ENCODE data around the gene PCDHGA10.
"Not testable (repeated sequence)": the region's sequence is repeated elsewhere in the genome, so short reads cannot be mapped to it uniquely, and the experiment has no call there.

PCDHGA10 gene

DNA sequence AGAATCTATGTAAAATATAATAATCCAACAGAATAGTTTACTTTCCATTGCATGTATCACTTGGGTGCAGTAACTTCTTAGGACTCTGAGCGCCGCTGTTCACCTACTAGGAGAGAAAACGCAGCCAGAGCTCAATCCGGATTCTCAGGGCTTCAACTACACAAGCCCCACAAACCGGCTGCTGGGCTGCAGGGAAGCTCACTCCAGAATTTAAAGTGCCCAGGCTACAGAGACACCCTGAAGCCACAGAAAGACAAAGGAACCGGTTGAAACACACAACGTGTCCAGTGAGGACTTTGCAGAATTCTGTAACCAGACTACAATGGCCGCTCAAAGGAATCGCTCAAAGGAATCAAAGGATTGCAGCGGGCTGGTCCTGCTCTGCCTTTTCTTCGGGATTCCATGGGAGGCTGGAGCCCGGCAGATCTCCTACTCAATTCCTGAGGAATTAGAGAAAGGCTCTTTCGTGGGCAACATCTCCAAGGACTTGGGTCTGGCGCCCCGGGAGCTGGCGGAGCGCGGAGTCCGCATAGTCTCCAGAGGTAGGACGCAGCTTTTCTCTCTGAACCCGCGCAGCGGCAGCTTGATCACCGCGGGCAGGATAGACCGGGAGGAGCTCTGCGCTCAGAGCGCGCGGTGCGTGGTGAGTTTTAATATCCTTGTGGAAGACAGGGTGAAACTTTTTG, at the start of gene PCDHGA10:
TSS of gene PCDHGA10 (plus strand) at position 134 of the 686 bp plus-strand sequence. CDS start at position 323, 189 bp downstream.
- peak; percentile 68 for DNase-seq (ENCODE audit: insufficient read length, low spot score)
- no peak for TF ChIP-seq POLR2A (IDR thresholded peaks at IDR 0.05; ENCODE audit: low read depth, low read length)
- FAIRE-seq, result no peak

DNA sequence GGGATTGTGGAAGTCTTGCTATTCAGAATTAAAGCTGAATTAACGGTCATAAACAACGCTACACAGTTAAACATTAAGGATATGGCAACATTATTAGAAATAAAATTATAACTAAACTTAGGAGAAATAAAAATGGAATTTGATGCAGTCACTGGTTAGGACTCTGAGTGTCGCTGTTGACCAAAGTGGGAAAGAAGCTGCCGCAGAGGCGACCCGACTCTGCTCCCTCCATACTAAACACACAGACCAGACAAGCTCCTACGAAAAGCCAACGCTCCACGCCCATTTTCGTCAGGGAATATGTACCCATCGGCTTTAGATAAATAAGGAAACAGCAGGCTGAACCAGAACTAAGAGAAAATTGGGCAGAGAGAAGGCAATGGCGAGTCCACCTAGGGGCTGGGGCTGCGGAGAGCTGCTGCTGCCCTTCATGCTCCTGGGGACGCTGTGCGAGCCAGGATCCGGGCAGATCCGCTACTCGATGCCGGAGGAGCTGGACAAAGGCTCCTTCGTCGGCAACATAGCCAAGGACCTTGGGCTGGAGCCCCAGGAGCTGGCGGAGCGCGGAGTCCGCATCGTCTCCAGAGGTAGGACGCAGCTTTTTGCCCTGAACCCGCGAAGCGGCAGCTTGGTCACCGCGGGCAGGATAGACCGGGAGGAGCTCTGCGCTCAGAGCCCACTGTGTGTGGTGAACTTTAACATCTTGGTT, 48.7 kb upstream of the PCDHGA10 start, which contains the start of gene PCDHGA5:
TSS of gene PCDHGA5 (plus strand) at position 211 of the 709 bp plus-strand sequence. CDS start at position 380, 169 bp downstream.
- no peak for TF ChIP-seq POLR2A (IDR thresholded peaks at IDR 0.05; ENCODE audit: low read depth, low read length)
- DNase-seq (ENCODE audit: insufficient read length, low spot score) (no peak), FAIRE-seq (no peak)

DNA sequence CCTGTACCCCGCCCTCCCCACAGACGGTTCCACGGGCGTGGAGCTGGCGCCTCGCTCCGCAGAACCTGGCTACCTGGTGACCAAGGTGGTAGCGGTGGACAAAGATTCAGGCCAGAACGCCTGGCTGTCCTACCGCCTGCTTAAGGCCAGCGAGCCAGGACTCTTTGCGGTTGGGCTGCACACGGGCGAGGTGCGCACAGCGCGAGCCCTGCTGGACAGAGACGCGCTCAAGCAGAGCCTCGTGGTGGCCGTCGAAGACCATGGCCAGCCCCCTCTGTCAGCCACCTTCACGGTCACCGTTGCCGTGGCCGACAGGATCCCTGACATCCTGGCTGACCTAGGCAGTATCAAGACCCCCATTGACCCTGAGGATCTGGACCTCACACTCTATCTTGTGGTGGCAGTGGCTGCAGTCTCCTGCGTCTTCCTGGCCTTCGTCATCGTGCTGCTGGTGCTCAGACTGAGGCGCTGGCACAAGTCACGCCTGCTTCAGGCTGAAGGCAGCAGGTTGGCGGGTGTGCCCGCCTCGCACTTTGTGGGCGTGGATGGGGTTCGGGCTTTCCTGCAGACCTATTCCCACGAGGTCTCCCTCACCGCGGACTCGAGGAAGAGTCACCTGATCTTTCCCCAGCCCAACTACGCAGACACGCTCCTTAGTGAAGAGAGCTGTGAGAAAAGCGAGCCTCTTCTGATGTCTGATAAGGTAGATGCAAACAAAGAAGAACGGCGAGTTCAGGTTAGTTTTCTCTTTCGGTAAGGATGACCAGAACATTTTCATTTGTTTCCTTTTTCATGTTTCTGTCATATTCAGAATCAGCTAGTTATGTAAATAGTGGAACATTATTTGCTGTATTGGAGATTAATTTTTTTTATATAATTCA, 46.5 kb upstream of the PCDHGA10 start:
- FAIRE-seq, result no peak
- TF ChIP-seq POLR2A (IDR thresholded peaks at IDR 0.05; ENCODE audit: low read depth, low read length), result no peak
- no peak for DNase-seq (ENCODE audit: insufficient read length, low spot score)

DNA sequence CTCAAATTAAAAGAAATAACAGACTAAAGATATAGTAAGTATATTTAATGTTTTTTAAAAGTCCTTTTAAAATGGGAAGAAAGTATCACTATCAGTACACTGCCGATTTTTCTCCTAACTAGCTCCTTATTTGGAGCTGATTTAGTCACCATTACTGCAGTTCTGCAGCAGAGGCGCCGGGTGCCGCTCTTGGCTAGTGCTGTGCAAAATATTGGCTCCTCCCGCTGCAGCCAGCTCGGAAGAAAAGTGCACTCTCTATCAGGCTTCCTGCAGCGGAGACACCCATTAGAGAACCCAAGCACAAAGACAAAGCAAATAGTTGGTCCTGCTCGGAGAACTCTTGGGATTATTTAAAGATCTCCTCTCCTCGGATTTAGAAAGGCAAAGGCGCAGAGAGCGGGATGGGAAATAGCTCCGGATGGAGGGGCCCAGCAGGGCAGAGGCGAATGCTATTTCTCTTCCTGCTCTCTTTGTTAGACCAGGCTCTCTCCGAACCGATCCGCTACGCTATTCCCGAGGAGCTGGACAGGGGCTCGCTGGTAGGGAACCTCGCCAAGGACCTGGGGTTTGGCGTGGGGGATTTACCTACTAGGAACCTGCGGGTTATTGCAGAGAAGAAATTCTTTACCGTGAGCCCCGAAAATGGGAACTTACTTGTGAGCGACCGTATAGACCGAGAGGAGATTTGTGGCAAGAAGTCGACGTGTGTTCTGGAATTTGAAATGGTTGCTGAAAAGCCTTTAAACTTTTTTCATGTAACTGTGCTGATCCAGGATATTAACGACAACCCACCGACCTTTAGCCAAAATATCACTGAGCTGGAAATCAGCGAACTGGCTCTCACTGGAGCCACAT, 42.6 kb upstream of the PCDHGA10 start, which contains the start of gene PCDHGB3:
TSS of gene PCDHGB3 (plus strand) at position 249 of the 855 bp plus-strand sequence. CDS start at position 402, 153 bp downstream.
- FAIRE-seq (no peak), DNase-seq (ENCODE audit: insufficient read length, low spot score) (peak; percentile 38)
- no peak for TF ChIP-seq POLR2A (IDR thresholded peaks at IDR 0.05; ENCODE audit: low read depth, low read length)

DNA sequence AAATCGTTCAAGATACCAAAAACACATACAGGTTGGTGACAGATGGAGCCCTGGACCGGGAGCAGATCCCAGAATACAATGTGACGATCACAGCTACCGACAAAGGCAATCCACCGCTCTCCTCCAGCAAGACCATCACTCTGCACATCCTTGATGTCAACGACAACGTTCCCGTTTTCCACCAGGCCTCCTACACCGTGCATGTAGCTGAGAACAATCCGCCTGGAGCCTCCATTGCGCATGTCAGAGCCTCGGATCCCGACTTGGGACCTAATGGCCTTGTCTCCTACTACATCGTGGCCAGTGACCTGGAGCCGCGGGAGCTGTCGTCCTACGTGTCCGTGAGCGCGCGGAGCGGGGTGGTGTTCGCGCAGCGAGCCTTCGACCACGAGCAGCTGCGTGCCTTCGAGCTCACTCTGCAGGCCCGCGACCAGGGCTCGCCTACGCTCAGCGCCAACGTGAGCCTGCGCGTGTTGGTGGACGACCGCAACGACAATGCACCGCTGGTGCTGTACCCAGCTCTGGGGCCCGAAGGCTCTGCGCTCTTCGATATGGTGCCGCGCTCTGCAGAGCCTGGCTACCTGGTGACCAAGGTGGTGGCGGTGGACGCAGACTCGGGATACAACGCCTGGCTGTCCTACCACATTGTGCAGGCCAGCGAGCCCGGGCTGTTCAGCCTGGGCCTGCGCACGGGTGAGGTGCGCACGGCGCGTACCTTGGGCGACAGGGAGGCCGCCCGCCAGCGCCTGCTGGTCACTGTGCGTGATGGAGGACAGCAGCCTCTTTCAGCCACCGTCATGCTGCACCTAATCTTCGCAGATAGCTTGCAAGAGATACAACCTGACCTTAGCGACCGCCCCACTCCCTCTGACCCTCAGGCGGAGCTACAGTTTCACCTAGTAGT, 41.0 kb upstream of the PCDHGA10 start:
- FAIRE-seq (no peak), DNase-seq (ENCODE audit: insufficient read length, low spot score) (no peak)
- no peak for TF ChIP-seq POLR2A (IDR thresholded peaks at IDR 0.05; ENCODE audit: low read depth, low read length)

DNA sequence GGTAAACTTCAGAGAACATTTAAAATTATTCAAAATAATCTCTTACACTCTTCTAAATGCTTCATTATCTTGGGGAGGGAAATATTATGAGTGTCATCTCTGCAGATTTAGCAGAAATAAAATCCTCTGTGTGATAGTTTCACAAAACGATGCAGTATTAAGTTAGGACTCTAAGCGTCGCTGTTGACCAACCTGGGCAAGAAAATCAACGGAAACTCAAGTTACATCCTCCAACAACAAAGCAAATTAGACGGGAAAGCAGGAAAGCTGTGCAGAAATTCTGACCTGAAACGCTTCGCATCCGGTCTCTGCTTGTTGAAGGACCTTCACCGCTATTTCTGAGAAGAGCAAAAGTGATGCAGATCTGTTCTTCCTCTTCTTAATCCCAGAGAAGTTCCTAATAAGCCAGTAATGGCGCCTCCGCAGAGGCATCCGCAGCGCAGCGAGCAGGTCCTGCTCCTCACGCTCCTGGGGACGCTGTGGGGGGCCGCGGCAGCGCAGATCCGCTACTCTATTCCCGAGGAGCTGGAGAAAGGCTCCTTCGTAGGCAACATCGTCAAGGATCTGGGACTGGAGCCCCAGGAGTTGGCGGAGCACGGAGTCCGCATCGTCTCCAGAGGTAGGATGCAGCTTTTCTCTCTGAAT, 39.0 kb upstream of the PCDHGA10 start, which contains the start of gene PCDHGA6:
TSS of gene PCDHGA6 (plus strand) at position 219 of the 645 bp plus-strand sequence. CDS start at position 412, 193 bp downstream.
- TF ChIP-seq POLR2A (IDR thresholded peaks at IDR 0.05; ENCODE audit: low read depth, low read length), result no peak
- FAIRE-seq, result no peak
- DNase-seq (ENCODE audit: insufficient read length, low spot score), result no peak

DNA sequence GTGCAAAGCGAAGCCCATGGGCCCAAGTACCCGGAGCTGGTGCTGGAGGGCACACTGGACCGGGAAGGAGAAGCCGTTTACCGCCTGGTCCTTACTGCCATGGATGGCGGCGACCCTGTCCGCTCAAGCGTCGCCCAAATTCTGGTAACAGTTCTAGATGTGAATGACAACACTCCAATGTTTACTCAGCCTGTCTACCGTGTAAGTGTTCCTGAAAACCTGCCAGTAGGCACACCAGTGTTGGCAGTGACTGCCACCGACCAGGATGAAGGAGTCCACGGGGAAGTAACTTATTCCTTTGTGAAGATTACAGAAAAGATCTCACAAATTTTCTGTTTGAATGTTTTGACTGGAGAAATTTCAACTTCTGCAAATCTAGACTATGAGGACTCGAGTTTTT, 38.2 kb upstream of the PCDHGA10 start:
- no peak for DNase-seq (ENCODE audit: insufficient read length, low spot score)
- no peak for FAIRE-seq
- no peak for TF ChIP-seq POLR2A (IDR thresholded peaks at IDR 0.05; ENCODE audit: low read depth, low read length)

DNA sequence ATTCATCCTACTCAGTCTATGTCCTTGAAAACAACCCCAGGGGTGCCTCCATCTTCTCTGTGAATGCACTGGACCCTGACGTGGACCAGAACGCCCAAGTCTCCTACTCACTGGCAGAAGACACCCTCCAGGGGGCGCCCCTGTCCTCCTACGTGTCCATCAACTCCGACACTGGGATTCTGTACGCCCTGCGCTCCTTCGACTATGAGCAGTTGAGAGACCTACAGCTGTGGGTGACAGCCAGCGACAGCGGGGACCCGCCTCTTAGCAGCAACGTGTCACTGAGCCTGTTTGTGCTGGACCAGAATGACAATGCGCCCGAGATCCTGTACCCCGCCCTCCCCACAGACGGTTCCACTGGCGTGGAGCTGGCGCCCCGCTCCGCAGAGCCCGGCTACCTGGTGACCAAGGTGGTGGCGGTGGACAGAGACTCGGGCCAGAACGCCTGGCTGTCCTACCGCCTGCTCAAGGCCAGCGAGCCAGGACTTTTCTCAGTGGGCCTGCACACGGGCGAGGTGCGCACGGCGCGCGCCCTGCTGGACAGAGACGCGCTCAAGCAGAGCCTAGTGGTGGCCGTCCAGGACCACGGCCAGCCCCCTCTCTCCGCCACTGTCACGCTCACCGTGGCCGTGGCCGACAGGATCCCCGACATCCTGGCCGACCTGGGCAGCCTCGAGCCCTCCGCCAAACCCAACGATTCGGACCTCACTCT, 37.2 kb upstream of the PCDHGA10 start:
- DNase-seq (ENCODE audit: insufficient read length, low spot score); FAIRE-seq: not testable (repeated sequence)

DNA sequence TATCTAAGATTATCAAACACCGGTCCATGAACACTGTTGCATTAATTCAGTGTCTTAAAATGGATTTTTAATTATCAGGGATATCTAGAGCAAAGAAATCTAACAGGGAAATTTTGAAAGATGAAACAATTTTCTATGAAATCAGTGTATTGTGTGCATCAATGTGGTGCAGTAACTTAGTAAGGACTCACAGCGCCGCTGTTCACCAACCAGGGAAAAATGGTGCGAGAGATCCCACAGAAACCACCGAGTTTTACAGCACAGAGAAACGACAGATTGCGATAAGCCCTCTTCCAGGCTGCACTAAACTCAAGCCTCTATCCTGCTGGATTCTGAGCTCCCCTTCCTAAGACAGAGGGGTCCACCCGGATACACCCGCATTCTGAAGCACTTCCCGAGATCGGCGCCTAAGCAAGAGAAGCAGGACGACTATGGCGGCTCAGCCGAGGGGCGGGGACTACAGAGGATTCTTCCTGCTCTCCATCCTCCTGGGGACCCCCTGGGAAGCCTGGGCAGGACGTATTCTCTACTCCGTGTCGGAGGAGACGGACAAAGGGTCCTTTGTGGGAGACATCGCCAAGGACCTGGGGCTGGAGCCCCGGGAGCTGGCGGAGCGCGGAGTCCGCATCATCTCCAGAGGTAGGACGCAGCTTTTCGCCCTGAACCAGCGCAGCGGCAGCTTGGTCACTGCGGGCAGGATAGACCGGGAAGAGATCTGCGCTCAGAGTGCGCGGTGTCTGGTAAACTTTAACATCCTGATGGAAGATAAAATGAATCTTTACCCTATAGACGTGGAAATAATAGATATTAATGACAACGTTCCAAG, 30.1 kb upstream of the PCDHGA10 start, which contains the start of gene PCDHGA7:
TSS of gene PCDHGA7 (plus strand) at position 274 of the 826 bp plus-strand sequence. CDS start at position 432, 158 bp downstream.
- no peak for FAIRE-seq
- DNase-seq (ENCODE audit: insufficient read length, low spot score), result no peak
- no peak for TF ChIP-seq POLR2A (IDR thresholded peaks at IDR 0.05; ENCODE audit: low read depth, low read length)

DNA sequence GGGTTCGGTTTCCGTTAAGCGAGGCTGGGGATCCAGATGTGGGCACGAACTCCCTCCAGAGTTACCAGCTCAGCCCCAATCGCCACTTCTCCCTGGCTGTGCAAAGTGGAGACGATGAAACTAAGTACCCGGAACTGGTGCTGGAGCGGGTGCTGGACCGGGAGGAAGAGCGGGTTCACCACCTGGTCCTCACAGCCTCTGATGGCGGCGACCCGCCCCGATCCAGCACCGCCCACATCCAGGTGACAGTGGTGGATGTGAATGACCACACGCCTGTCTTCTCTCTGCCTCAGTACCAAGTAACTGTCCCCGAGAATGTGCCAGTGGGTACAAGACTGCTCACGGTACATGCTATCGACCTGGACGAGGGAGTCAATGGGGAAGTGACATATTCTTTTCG, 29.4 kb upstream of the PCDHGA10 start:
- FAIRE-seq, result no peak
- DNase-seq (ENCODE audit: insufficient read length, low spot score), result no peak
- TF ChIP-seq POLR2A (IDR thresholded peaks at IDR 0.05; ENCODE audit: low read depth, low read length), result no peak

All from H54 (cell line).